Activated T-cell treated with anti-CD3 and anti-CD28 coated beads for 1 hour (primary cell): ENCODE measurements around the gene CDK10.
A peak's percentile ranks its signal among the peaks of the same experiment; 100 is the strongest.
"Not testable (repeated sequence)": the region's sequence is repeated elsewhere in the genome, so short reads cannot be mapped to it uniquely, and the experiment has no call there.

Source experiments
- DNase-seq: peaks from one replicate; pipeline ENCODE4 v3.0.0-alpha.2; 2020; ENCODE audit warnings: low read depth

Gene CDK10, protein sequence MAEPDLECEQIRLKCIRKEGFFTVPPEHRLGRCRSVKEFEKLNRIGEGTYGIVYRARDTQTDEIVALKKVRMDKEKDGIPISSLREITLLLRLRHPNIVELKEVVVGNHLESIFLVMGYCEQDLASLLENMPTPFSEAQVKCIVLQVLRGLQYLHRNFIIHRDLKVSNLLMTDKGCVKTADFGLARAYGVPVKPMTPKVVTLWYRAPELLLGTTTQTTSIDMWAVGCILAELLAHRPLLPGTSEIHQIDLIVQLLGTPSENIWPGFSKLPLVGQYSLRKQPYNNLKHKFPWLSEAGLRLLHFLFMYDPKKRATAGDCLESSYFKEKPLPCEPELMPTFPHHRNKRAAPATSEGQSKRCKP

DNA sequence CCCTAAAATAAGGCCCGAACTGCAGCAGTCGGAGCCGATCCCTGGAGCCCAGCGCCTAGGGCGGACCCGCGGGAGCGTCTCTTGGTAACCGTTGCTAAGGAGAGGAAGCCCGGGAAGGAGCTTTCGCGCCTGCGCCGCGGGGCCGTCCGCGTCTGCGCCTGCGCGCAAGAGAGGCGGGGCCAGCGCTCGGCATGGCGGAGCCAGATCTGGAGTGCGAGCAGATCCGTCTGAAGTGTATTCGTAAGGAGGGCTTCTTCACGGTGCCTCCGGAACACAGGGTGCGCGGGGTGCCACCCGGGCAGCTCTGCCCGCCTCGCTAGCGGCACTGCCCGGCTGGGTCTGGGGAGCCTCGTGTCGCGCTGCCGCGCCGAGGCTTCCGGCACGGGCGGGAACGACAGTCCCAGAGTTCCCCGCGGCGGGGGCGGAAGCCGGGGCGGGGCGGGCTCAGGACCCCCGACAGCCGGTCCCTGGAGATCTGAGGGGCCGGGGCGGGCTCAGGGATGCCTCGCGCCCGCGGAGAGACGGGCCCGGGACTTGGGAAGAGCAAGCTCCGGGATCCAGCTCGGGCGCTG lies at the start of gene CDK10:
TSS of gene CDK10 (plus strand) at position 170 of the 572 bp plus-strand sequence. CDS start at position 192, 22 bp downstream.
- DNase-seq = peak; percentile 87

DNA sequence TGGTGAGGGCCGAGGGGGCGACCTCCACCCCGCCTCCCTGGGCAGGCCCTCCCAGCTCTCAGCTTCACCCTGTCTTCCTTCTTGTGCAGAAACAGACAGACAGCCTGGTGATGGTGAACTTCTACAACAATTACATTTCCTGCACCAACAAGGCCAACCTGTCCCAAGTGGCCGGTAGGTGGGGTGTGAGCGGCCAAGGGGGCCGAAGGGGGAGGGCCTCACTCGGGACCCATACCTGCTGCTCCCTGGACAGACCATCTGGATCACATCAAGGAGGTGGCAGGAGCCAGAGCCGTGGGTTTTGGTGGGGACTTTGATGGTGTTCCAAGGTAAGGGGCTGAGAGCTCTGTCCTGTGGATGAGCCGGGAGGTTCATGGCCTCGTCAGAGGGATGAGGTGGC lies 49.1 kb upstream of the CDK10 start:
- no peak for DNase-seq

DNA sequence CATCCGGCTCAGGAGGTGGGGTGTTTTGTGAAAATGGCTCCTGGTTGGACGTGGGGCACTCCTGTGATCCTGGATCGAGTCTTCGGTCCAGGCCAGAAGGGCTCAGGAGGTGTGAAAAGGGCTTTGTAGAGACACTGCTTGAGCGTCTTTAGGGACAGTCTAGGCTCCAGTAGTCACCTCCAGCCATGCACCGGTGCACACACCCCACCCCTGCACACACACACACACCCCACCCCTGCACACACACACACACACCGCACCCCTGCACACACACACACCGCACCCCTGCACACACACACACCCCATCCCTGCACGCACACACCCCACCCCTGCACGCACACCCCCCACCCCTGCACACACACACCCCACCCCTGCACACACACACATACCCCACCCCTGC lies 48.0 kb upstream of the CDK10 start:
- no peak for DNase-seq

DNA sequence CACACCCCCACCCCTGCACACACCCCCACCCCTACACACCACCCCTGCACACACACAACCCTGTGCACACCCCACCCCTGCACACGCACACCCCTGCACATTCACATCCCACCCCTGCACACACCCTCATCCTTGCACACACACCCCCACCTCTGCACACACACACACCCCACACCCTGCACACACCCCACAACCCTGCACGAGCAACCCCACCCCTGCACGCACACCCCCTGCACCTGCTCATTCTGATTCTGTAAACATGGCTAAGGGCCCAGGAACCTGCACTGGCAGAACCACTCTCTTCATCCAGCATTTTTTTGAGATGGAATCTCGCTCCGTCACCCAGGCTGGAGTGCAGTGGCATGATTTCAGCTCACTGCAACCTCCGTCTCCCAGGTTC lies 47.1 kb upstream of the CDK10 start:
- DNase-seq = no peak

DNA sequence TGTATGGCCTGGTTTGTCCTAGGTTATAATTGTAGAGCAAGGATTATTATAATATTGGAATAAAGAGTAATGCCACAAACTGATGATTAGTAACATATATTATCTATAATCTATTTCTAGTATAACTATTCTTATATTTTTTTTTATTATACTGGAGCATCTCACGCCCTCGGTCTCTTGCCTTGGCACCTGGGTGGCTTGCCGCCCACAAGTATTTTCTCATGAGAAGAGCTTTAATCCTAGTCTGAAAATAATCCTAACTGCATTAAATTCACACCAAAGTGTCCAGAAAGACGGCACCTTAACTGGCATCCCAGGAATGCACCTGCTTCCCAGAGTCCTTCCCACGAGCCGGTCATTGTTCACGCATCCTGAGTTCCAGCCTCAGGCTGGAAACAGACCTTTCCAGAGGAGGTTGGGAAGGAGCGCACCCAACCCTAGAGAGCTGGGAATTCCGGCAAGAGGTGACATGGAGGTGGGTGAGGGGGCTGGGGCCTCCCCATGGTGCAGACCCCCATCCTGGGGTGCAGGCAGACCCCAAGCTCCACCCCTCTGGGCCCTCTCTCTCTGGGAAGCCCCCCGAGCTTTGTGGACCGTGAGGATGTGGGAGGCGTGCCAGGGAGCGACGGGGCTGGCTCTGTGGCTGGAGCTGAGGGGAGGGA lies 44.9 kb upstream of the CDK10 start:
- DNase-seq = no peak

DNA sequence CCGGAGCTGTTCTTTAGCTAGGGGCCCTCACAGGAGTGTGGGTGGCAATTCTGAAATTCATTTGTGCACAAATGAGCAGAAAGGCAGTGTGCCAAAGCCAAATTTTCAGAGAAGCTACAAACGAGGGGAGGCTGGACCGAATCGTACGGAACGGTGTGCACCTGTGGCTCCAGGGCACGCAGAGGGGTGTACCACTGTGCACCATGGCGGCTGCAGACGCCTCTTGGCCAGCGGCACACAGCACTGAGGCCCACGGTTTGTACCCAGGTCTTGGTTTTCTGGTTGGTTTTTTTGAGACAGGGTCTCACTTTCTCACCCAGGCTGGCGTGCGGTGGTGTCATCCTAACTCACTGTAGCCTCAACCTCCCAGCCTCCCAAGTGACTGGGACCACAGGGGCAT lies 43.9 kb upstream of the CDK10 start:
- DNase-seq = no peak

DNA sequence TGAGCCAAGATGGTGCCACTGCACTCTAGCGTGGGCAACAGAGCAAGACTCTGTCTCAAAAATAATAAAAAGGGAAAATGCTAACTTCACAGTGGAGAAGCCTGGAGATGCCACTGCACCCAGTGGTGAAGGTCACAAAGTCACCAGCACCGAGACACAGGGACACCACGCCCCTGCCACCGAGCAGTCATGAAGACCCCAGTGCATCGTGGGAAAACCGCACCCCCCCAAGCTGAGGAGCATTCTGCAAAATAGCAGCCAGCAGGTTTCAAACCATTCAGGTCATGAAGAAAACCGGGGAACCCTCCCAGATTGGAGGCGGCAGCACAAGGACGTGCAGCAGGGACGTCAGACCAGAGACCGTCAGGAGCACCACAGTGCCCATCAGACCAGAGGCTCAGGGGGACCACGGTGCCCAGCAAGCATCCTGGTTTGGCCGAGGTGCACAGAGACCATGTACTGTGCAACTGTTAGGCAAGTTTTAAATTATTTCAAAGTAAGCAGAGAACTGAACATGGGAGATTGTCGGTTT lies 42.7 kb upstream of the CDK10 start:
- no peak for DNase-seq

DNA sequence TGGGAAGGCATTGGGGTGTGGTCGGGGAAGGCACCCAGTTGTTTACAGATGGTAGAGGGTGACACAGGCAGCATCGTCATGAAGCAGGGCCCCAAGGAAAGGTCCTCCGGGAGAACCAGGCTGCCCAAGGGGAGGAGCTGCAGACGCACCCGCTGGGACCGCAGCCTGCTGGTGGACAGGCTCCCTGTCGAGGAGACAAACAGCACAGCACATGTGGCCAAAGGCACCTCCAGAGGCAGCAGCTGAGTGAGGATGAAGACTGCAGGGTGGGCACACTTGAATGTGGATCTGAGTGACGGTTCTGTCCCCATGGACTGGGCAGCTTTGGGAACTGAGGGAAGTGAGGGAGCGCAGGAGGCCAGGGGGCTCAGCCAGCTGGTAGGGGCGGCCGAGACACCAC lies 41.4 kb upstream of the CDK10 start:
- DNase-seq = no peak

DNA sequence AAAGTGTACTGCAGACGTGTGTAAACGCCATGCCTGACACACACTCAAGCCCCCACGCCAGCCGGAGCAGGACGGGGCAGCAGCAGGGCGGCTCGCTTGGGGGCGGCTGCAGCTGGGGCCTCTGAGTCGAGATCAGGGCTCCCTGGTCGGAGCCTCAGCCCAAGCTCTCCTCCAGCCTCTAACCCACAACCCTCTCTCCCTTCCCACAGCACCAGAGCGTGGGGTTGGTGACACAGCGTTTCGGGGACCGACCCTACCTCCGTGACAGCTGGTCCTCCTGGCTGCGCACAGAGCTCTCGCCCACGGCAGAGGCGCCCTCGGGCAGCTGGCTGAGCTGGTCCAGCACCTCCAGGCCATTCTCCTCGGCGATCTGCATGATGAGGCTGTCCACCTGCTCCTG lies 40.2 kb upstream of the CDK10 start:
- DNase-seq = no peak

DNA sequence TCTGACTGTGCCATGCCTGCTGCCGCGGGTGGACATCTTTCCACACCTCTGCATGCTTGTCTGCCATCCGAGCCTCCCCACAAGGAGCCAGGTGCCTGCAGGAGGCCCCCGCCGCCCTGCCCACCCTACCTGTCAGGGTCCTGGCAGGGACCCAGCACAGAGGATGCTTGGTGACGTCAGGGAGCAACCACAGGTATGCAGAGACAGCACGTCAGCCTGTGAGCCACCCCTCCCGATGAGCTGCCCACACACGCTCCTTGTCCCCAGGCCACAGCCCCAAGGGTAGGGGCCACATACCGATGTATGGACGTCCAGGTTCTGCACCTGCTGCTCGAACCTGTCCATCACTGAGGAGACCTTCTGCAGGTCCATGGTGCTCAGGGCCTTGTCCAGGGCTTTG lies 39.6 kb upstream of the CDK10 start:
- DNase-seq = no peak

DNA sequence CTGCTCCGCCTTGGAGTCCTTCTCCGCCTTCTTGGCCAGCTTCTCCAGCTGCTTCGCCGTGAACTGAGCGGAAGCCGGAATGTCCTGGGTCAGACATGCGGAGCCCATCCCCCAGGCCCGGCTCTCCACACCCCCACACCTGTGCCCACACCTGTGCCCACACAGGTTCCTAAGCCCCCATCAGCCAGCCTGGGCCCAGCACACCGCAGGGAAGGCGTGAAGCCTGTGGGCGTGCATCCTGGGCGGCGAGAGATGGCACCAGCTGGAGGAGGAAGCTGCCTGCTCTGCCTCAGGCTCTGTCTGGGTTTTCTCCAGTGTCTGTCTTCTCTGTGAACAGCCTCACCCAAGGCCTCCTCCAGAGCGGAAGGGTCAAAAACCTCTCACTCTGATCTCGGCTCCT lies 34.9 kb upstream of the CDK10 start:
- no peak for DNase-seq

DNA sequence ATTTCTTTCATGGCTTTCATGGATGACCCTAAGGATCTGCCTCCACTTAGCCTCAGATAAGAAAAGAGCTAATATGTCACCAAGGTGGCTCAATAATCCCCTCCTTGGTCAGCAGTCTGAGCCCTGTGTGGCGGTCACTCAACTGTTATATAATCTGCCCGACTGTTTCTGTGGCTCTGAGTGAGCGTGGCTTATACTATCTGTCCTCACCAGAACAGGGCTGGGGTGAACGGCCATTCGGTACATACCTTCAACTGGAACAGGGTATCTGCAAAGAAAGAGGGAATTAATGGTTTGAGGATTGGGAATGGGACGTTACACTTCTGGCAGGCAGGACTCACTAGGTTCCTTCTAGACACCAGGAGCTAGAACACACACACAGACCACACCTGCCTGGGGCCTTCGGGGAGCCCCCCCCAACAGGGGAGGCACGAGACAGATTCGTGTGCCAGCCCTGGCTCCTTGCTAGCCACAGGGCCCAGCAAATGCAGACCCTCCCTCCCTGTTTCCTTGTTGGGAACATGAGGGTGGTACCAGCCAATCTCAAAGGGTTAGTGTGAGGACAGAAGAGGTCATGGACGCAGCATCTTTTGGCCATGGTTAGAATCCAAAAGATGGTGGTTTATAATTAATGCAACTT lies 32.7 kb upstream of the CDK10 start:
- no peak for DNase-seq

DNA sequence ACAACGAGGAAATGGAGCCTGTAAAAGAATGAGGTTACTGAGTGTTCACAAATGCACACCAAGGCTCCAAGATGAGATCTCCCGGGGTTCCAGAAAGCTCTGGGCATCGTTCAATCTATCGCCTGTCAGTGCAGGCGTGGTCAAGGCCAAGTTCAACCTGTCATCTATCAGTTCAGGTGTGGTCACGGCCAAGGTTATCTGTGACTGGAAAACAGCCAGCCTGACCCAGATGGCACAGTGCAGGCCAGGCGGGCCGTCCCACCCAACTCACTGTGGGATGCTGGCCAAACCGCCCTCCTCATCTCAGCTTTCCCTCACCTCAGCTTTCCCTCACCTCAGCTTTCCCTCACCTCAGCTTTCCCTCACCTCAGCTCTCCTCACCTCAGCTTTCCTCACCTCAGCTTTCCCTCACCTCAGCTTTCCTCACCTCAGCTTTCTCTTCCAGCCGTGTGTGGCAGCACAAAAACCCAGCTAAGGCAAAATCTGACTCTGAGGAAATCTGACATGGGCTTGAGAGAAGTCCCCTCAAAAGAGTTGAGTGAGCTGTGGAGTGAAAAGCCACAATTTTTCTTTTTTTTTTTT lies 31.3 kb upstream of the CDK10 start:
- no peak for DNase-seq

DNA sequence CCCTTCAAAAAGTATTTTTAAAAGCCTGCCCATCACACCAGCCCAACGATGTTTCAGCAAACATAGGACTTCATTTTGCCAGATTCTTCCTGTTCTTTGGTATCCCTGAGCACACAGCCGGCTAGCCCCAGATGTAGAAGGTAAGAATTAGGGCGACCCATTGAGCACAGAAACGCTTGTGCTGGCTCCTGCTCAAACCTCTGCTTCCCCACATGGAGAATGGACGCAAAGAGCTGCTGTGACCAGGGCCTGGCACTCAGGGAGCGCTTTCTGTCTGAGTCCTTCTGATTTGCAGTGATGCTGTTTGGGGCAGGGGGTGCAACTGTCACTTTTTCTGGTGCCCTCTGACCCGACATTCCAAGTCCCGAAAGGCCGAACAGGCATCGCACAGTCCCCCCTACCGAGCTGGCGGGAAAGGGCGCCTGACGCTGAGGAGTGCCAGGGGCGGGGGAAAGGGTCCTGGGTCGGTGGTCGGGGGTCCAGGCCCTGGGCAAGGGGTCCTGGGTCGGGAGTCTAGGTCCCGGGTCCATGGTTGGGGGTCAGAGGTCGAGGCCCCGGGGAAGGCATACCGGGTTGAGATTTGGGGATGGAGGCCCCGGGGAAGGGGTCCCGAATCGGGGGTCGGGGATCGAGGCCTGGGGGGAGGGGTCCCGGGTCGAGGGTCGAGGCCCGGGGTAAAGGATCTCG lies 29.9 kb upstream of the CDK10 start:
- no peak for DNase-seq

DNA sequence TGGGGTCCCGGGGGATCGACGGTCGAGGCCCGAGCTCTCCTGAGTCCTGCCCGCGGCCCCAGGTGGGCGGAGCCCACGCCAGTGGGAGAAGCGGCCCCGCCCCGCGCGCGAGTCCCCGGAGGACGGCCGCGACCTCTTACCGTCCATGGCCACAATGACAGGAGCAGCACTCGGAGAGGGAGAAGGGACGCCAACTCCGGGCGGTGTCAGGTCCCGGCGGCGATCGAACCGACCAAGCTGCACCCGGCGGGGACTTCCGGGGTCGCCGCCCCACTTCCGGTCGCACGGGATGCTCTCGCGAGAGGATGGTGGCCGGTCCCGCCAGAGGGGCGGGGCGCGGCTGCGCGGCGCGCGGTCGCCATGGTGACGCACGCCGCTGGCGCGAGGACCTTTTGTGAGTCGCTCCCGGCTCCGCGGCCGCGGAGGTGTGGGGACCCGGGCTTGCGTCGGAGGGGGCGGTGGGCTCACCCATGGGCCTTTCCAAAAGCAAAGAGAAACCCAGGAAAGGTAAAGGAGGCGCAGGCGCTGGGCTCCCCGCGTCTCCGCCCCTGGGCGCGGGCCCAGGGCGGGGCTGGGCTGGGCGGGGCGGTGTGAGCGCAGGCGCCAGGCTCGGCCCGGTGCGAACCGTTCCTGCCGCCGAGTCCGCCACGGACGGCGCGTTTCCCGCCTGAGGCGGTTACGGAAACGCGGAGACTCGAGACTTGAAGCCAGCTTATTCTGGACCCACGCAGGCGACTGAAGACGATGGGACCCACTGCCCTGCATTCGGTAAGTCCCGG lies 28.9 kb upstream of the CDK10 start, which contains the start of the genes CHMP1A and SPATA33:
TSS of gene CHMP1A (minus strand) at position 267 of the 779 bp plus-strand sequence. CDS start at position 147, 120 bp downstream.
TSS of gene SPATA33 (plus strand) at position 395 of the 779 bp plus-strand sequence. CDS start at position 471, 76 bp downstream.
- DNase-seq = peak; percentile 89

DNA sequence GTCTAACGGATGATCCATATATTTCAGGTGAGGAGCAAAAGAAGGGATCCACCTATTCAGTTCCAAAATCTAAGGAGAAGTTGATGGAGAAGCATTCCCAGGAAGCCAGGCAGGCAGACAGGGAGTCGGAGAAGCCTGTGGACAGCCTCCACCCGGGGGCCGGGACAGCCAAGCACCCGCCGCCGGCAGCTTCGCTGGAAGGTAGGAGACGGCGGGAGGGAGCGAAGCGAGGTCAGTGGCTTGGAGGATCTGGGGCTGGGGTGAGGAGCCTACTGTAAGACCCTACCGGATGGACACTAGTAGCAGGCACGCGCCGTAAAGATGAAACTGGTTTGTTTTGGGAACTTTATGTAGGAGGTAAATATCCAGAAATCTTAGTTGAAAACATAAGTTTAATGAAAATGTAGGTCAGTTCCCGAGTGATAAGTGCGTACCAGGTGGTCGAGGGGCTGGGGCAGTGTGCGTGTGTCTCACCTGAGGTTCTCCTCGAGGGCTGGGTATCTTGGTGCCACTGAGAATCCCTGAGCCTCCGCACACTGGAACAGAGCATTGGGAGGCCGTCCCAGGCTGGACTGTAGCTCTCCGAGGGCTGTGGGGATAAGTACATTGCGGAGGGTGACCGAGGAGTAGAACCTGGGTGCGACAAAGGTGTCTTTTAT lies 28.1 kb upstream of the CDK10 start:
- no peak for DNase-seq

DNA sequence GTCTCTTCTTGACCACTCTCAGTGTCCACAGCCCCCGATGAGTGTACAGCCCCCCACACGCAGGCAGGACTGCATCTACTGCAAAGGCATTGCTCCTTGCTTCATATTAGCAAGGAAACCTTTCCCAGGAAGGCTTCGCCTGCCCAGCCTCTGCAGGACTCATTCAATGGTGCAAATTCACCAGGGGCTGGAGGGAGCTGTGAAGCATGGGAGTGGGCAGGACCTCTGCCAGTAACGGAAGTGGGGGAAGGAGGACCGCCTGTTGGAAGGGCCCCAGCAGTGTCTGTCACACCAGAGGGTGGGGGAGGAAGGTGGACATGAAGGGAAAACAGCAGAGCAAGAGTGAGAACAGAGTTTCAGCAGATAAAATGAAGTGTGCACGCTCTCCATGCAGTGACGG lies 26.3 kb upstream of the CDK10 start:
- no peak for DNase-seq

DNA sequence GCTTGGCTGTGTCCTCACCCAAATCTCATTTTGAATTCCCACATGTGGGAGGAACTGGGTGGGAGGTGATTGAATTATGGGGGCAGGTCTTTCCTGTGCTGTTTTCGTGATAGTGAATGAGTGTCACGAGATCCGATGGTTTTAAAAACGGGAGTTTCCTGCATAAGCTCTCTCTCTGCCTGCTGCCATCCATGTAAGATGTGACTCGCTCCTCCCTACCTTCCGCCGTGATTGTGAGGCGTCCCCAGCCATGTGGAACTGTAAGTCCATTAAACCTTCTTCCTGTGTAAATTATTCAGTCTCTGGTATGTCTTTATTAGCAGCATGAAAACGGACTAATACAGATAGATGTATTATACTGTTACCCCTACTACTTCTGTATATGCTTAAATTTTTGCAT lies 25.3 kb upstream of the CDK10 start:
- no peak for DNase-seq

DNA sequence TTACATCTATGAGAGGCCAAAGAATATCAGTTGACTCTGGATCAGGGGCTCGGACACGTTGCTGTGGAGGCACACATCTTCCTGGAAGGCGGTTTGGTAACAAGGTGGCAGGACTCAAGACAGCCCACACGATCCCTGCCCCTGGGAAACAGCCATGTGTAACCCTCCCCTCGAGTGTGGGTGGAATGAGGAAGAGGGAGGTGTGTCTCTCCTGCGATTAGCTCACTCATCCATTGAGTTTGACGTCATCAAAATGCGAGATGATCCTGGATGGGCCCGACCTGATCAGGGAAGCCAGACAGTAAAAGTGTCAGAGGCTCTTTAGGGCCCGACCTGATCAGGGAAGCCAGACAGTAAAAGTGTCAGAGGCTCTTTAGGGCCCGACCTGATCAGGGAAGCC lies 22.3 kb upstream of the CDK10 start:
- not testable (repeated sequence) for DNase-seq

DNA sequence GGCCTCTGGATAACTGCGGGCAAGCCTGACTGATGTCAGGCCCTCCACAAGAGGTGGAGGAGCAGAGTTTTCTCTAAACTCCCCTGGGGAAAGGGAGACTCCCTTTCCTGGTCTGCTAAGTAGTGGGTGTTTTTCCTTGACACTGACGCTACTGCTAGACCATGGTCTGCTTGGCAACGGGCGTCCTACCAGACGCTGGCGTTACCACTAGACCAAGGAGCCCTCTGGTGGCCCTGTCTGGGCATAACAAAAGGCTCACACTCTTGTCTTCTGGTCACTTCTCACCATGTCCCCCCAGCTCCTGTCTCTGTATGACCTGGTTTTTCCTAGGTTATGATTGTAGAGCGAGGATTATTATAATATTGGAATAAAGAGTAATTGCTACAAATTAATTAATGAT lies 19.5 kb upstream of the CDK10 start:
- not testable (repeated sequence) for DNase-seq
